ENCODE measurements around the gene TMEM121. TPM values are rescaled to one million over a fixed set of nuclear protein-coding genes. Genes with fewer than 3 reads are reported as not detected.

Gene TMEM121
- total RNA-seq, 1 donor from 2014 or later, result 4.2 TPM

DNA sequence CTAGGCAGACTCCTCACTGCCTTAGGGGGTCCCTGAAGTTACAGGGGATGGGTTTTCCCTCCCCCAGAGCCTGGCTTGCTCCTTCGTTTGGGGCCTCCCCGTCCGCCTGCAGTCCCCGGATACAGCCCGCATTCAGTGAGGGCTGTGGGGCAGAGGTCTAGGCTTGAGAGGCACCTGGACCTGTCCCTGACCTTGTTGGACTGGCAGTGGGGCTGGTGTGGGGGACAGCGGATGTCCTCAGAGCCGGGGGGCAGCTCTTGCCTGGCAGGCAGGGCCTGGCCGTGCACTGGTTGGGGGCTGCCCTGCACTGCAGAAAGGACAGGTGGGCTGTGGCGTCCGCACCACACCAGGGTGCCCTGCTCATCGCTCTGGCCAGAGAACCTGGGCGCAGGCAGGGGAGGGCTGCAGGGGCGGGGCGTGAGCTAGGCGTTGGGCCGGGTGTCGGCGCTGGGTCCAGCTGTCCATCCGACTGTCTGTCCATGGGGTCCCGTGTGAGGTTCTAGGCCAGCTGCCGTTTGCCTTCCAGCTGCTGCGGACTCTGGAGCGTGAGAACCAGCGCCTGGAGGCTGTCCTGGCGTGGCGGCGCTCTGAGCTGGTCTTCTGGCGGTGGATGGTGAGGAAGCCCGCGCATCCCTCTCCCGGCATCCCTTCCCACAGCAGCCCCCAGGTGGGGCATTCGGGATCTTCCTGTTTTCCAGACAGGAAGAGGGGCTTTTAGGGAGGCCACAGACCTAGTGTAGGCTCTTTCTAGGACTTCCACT, 29.4 kb upstream of the TMEM121 start:
- intact Hi-C loops (cut with micrococcal nuclease), result no loop called here

DNA sequence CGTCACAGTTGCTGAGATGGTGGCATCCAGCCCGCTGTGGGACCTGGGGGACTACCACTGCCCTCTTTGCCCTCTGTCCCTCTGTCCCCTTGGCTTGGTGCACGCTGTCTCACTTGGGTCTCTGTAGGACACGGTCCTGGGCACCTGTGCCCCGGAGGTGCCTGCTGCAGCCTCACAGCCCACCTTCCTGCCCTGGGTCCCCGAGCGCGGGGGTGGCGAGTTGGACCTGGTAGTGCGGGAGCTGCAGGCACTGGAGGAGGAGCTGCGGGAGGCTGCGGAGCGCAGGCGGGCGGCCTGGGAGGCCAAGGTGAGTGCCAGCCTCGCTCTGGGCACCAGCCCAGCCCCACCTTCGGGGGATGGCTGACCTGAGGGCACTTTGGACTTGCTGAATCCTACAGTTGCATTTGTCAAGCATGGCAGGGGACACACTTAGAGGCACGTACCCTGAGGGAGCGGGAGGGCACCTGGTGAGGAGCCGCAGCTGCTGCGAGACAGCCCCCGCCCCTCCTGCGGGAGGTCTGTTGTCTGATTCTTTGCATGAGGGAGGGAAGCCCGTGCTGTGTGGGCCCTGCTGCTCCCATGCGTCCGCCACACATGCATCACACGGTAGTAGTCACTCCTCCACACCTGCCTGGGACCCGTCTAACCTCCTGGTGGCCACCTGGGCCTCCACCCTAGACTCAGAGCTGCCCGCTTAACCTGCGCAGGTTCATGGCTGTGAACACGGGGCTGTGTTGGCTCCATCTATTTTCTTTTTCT, 28.5 kb upstream of the TMEM121 start:
- intact Hi-C loops (cut with micrococcal nuclease), result no loop called here

DNA sequence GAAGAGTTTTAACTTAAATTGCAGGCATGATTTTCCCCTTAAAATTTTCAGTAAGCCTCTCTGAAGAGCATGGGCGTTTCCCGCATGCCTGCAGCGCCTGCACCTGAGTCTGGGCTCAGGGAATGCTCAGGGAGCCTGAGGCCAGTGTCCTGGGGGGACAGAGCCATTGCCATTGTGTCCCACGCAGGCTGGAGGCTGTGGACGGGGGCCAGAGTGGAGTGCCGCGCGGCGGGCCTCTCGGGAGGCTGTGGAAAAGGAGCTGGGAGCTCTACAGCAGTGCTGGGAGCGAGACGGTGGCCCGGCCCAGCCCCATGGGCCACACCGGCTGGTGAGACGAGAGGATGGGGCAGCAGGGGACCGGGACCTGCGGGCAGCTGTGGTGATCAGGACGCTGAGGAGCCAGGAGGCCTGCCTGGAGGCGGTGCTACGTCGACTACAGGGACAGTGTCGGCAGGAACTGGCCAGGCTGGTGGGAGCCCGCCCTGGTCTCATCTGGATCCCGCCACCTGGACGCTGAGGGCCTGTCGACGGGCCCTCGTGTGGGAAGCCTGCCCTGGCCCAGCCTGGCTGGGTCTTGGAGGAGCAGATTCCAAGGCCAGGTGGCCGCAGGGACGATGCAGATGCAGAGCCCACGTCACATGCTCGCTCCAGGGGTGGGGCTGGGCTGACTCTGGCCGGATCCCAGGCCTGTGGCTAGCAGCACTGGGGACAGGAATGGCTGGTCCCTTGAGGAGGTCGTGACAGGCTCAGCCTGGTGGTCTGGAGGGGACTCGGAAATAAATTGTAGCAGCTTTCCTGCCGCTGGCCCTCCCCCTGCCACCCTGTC, 27.7 kb upstream of the TMEM121 start:
- intact Hi-C loops (cut with micrococcal nuclease), result no loop called here

DNA sequence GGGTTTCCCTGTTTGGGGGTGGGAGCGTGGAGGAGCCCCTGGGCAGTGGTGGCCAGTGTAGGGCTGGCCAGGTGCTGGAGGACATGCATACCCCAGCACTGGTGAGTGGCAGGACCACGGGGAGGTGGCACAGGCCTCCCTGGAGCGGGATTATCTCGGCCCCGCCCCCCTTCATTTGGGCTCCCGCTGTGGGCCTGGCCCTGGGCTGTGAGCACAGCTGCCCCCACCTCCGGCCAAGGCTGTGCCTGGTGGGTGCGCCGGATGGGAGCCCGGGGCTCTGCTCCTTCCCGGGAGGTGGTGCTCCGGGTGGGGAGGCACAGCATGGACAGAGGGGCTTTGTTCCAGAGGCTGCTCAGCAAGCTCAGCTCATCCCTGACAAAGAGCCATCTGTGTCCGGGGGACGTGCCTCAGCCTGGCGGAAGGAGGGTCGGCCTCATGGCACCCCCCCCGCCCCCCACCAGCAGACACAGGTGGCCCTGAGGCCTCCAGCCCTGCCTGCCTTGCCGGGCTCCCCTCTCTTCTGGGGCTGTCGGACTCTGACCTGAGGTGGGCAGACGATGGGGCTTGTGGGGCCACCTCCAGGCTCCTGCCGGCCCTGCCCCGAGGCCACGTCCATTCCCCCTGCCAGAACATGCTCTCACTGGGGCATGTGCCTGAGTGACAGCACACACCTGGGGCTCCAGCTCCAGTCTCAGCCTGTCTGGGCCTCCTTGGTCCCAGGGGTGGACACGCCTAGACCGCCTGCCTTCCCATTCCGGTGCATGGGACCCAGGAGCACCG, 26.9 kb upstream of the TMEM121 start:
- intact Hi-C loops (cut with micrococcal nuclease), result no loop called here

DNA sequence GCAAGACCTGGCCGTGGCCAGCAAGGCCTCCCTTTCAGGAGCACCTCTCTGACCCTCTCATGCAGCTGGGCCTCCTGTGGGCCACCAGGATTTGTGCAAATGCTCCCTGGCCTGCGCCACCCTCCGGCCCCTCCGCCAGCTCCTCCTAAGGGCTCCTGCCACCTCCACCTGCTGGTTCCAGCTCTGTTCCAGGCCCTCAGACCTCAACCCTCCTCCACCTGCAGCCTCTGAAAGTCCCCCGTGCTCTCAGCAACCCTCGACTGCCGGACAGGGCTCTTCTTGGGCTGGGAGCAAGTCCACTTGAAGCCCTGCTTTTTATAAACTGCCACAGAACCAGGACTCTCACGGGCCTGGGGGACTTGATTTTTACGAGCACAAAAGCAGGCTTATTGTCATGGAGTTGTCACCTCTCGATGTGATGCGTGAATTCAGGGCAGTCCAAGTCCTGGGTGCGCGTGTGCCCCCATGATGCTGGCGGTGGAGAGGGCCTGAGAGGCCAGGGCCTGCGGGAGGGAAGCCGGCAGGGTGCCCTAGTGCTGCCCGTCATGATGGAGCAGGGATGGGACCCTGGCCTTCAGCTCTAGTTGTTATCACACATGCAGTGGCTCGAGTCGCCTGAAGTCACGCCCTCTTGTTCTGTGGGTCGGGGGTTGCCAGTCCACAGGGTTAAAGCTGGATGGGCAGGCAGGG, 26.2 kb upstream of the TMEM121 start:
- intact Hi-C loops (cut with micrococcal nuclease), result no loop called here

DNA sequence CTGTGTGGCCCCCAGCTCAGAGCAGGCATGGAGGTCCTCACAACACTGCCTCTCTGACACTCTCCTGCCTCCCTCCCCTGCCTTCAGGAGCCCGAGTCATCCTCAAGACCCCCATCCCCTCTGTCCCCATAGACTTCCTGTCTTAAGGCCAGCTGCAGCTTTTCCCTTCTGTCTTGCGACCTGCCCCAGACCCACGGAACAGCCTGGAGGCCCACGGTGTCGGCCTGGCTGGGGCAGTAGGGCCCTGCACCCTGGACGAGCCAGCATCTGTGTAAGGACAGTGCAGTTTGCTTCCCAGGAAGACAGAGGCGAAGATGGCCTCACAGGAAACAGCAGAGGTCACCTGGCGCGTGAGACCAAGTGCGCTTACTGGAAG, 25.7 kb upstream of the TMEM121 start:
- intact Hi-C loops (cut with micrococcal nuclease), result no loop called here

DNA sequence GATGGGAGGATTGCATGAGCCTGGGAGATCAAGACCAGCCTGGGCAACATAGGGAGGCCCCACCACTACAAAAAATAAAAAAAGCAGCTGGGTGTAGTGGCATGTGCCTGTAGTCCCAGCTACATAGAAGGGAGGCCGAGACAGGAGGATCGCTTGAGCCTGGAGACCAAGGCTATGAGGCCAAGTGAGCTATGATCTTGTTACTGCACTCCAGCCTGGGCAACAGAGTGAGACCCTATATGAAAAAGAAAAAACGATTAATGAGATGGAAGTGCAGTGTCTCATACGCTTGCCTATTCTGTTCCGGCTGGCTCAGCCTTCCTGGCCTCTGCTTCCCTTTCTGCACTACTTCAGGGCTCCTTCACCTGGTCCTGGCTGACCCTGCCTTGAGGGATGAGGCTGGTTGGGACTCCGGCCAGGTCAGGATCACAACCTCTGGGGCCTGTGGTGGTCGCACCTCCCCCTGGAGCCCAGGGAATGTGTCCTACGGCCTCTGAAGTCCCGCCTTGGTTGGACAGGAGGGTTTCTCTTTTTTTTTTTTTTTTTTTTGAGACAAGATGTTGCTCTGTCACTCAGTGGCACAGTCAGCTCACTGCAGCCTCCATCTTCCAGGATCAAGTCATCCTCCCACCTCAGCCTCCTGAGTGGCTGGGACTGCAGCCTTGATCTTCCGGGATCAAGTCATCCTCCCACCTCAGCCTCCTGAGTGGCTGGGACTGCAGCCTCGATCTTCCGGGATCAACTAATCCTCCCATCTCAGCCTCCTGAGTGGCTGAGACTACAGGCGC, 24.7 kb upstream of the TMEM121 start:
- intact Hi-C loops (cut with micrococcal nuclease), result no loop called here

DNA sequence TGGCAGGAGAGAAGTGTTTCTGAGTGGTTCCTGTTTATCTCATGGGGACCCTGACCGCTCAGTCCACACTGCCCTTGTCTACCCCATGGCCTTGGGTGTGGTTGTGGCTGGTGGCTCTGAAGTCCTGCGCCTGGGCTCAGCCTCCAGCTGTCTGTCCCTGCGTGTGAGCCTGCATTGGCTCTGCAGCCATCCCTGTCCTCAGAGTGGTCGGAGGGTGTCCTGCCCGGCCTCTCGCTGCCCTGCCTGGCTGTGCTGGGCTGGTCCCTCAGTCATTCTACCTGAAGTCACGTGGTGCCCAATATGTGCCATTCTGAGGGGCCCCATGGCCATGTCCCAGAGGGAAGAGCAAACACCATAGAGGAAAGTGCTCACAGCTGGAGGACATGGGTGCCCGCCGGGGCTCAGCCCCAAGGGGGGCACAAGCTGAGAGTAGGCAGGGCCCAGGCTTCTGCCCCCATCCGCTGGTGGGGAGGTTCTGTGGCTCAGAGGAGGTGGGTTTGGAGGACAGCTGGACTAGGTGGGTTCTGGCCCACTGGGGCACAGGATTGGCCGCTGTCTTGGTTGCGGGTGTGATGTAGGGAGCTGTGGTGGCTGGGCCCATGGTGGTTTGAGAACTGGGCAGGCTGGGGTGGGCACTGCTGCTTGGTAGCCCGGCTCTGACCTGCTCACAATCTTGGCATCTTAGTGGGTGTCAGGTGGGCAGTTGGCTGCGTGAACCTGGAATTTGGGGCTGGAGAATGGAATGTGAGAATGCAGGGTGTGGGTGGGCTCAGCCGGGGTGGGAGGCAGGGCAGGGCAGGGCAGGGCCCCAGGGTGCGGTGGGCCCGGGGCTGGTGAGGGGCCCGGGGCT, 23.7 kb upstream of the TMEM121 start:
- intact Hi-C loops (cut with micrococcal nuclease), result no loop called here

DNA sequence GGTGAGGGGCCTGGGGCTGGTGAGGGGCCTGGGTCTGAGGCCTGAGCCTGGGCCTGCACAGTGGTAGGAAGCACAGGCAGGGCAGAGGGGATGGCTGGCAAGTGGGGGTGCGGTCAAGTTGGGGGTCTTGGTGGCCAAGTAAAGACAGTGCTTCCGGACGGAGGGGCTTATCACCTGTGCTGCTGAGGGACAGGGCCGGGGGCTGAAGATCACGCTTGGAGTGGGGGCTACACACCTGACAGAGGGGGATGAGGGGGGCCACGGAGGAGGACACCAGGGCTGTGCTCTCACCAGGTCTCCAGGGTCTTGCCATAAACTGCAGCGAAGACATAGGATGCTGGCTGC, 23.1 kb upstream of the TMEM121 start:
- intact Hi-C loops (cut with micrococcal nuclease), result no loop called here

DNA sequence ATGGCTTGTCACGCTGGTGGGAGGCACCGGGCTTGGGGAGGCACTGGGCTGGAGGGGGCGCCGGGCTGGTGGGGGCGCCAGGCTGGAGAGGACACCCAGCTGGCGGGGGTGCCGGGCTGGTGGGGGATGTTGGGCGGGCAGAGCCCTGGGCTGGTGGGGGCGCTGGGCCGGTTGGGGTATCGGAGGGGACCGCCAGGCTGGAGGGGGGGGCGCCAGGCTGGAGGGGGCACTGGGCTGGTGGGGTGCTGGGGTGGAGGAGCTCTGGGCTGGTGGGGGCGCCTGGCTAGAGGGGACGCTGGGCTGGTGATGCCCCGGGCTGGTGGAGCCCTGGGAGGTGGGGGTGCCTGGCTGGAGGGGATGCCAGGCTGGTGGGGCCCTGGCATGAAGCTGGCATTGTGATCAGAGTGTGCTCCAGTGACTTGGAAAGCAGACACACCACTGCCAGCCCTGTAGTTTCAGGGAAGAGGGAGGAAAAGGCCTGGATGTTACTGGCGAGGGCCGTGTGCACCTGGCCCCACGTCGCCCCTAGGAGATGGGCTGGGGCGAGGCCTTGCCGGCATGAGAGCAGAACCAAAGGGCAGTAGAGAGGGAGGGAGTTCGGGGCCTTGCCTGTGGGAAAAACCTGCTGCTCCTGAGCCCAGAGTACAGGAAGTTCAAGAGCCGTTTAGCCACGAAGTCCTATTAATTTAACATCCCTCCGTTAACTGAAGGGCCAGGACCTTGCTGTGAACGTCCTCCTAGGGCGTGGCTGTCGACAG, 22.3 kb upstream of the TMEM121 start:
- intact Hi-C loops (cut with micrococcal nuclease), result no loop called here

DNA sequence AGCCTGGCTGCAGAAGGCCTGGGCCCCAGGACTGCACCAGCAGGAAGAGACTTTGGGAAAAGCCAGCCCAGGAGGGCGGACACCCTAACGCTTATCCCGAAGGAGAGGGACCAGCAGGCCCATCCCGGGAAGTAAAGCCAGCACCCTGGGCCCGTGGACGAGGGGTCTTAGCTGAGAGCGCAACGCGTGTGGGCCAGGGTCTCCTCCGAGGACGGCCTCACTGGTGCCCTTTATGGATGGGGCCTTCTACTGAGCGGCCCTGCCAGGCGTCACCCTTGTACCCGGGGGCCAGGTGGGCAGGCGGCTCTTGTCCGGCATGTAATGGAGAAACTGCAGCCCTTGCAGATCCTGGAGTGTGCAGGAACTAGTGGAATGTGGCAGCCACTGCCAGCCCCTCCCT, 21.3 kb upstream of the TMEM121 start:
- intact Hi-C loops (cut with micrococcal nuclease), result no loop called here

DNA sequence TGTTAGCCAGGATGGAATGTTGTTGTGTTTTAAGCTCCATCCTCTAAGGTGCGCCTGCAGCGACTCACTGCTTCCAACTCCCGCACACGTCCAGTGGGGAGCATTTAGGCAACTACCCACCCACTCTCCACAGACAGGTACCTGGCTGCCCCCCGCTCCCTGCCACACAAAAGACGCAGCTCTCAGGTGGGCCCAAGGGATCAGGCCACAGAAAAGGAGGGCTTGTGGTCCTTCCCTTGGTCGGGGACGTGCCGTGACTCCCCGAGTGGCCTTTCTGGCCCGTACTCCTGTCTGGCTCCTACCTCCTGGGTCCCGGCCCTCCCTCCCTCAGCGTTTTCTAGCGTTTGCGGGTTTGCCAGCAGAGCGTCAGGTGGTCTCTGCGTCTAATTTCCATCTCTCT, 19.1 kb upstream of the TMEM121 start:
- intact Hi-C loops (cut with micrococcal nuclease), result no loop called here

DNA sequence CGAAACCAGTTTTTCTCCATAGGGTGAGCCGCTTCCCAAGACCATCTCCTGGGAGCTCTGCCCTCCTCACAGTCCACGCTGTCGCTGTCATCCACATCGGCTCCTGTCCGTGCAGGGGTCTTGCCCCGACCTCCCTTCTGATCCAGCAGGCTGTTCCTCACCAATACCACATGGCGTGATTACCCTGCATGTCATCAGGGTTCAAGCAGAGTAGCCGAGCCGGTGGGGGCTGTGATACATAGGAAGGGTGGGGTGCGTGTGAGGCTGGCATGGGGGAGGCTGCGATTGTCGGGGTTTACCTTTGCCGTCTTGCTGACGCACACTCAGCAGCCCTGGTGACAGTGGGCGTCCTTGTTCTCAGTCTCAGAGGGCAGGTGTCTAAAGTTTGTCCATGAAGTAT, 18.3 kb upstream of the TMEM121 start:
- intact Hi-C loops (cut with micrococcal nuclease), result no loop called here

DNA sequence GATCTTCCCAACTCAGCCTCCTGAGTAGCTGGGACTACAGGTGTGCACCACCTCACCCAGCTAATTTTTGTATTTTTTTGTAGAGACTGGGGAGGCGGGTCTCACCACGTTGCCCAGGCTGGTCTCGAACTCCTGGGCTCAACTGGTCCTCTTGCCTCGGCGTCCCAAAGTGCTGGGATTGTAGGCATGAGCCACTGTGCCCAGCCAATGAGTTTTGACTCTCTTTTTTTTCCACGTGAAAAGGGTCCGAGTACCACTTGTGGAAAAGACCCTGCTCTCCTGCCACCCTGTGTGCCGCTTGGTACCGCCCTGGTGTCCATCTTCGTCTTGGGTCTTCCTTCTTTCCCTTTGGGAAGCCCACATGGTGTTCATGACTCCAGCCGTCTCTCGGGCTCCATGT, 17.8 kb upstream of the TMEM121 start:
- intact Hi-C loops (cut with micrococcal nuclease), result no loop called here

DNA sequence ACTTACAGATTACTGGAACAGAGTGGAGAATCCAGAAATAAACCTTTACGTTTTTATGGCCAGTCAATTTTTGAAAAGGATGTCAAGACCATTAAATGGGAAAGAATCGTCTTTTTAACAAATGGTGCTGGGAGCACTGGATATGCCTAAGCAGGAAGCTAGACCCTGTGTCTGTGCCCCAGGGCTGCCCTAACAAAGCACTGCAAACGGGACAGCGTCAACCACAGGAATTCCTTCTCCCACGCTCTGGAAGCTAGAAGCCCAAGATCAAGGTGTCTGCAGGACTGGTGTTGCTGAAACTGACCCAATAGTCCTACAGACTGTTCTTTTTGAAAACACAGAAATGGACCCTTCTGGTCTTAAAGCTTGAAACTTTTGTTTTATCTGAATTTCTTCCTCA, 9.3 kb upstream of the TMEM121 start:
- intact Hi-C loops (cut with micrococcal nuclease), result no loop called here

DNA sequence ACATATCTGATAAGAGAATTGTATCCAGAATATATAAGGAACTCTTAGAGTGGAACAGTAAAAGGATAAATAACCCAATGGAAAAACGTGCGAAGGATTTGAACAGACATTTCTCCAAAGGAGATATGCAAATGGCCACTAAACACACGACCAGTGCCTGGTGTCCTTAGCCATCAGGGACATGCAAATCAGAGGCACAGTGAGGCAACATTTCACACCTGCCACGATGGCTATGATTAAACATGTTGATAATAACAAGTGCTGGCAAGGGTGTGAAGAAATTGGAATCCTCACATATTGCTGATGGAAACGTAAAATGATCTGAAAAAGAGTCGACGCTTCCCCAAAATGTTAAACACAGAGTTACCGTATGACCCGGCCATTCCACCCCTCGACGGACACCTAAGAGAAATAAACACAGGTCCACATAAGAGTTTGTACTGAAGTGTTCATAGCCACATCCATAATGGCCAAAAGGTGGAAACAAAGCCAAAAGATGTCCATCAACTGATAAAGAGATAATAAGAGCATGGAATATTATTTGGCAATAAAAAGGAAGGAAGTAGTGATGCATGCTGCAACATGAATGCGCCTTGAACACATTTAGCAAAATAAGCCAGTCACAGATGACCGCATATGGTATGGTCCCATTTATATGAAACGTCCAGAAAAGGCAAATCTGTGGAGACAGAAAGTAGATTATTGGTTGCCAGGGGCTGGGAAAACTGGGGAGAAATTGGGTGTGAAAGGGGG, 6.3 kb upstream of the TMEM121 start:
- intact Hi-C loops (cut with micrococcal nuclease), result no loop called here

DNA sequence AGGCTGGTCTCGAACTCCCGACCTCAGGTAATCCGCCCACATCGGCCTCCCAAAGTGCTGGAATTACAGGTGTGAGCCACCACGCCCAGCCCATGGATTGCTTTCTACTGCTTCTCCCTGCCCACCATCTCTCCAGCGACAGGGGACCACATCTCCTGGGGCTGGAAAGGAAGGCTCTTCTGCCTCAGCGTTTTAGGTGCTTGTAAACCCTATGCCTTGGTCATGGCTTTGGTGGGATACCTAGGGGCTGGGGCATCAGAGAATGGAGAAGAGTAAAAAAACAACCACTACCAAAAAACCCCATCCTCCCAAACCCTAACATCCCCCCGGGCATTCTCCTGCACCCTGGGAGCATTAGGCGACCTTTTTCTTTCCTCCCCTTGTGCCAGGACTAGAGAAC, 1.1 kb upstream of the TMEM121 start:
- intact Hi-C loops (cut with micrococcal nuclease), result loop anchor here (1.0 to 5.0 kb wide), 2 partner anchors 34 to 433 kb away; partner anchors contain the start of gene TEDC1

All from T-helper 1 cell treated with Interleukin-12 subunit alpha and Interleukin-12 subunit beta and Interleukin-4 antibody, amounts not matched to agents 30 ng/mL and 1 ng/mL, for 36 hours (primary cell).